Activated naive CD4-positive, alpha-beta T cell (primary cell): ENCODE measurements around the gene ADARB1.

Source experiments
- DNase-seq, 4 experiments: peaks; one replicate each; lab custom pipeline; 2025; lab: John Stamatoyannopoulos, UW

The ADARB1 gene

DNA sequence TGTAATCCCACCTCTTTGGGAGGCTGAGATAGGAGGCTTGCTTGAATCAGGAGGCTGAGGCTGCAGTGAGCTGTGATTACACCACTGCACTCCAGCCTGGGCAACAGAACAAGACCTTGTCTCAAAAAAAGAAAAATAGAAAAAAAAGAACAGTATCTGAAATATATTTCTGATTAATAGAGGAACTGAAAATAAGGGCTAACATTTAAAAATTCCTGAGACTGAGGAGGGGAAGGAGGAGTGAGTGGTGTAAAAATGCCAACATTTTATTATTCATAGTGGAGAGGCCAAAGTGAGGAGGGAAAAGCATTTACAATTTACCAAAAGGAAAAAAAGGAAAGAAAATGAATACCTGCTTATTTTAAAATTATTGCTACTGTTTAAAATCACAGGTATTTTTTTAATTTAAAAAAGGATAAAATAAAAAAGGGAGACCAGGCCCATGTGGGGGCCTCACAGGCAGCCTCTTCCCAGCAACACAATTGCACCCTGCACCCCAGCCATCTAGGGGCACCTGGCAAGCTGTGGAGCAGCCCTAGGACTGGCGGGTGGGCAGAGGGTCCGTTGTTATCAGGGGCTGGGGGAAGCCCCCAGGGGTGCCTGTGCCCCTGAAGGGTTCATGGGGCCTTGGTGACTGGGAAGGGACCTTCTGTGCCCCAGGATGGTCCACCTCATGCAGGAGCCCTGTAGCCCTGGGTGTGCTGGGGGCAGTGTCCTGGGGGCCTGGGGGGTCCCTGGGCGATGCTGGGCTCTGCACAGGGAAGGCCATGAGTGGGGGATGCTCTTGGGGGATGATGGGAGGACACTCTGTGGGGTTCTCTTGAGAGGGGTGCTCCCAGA lies 34.8 kb upstream of the ADARB1 start:
- DNase-seq, result no peak

DNA sequence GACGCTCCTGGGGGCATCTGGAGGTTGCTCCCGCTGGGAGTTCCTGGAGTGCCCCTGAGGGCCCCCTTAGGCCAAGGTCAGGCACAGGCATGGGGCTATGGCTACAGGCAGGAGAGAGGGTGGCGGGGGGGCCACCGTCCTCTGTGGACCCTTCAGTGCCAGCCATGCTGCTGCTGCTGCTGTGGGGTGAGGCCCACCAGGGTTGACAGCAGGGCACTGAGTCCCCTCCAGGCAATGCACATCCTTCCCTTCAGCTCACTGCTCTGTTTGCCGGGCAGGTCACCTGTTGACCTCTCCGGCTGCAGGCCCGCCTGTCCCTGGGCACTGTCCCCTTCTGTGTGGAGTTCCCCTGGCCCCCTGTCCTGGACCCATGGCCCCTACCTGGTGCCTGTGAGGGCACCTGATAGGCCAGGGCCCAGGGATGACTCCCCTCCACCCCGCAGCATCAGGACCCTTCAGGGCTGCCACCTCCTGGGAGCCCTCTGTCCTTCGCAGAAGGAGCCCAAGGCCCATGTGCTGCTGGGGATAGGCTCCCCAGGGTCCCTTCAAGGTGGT lies 34.1 kb upstream of the ADARB1 start:
- no peak for DNase-seq

- no peak for DNase-seq
These were observed 33.6 kb upstream of the ADARB1 start for GRCh38 chr21:45040739-45041138.

DNA sequence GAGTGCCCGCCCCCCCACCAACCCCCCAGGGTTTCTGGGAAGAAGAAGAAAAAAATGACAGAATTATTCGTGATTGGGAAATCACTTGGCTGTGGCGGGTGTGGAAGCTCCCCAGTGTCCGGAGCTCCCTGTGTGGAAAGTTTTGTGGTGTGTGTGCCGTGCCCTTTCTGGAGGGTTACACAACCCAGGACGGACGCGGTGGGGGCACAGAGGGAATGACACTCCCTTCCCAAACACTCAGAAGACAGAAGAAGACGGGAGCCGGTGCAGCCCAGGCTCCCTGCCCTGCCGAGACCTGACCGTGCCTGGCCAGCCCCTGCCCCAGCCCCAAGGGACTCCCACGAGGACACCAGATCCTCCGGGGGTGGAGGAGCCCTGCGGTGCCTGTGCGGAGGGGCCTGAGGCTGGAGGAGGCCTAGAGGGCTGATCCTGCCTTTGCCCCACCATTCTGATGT lies 33.0 kb upstream of the ADARB1 start:
- DNase-seq, result no peak

GRCh38 chr21:45041984-45042663 lies 32.3 kb upstream of the ADARB1 start:
- DNase-seq, result no peak

GRCh38 chr21:45042664-45043161 lies 31.7 kb upstream of the ADARB1 start:
- DNase-seq, result no peak

DNA sequence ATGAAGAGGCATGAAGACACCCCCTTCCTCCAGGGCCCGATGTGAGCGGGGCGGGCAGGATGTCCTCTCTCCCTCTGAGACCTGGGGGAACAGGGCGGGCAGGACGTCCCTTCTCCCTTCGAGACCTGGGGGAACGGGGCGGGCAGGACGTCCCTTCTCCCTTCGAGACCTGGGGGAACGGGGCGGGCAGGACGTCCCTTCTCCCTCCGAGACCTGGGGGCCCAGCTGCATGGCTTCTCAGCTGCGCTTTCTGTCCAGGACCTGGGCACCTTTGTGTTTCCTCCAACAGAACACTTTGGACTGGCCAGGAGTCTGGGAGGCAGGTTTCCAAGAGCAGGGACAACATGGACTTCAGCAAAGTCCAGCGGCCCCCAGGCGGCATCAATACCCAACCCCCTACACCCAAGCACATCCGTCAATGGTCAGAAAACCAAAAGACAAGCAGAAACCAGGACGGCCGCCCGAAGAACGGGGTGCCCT lies 30.8 kb upstream of the ADARB1 start:
- DNase-seq, result no peak

GRCh38 chr21:45045481-45045880 lies 28.9 kb upstream of the ADARB1 start:
- DNase-seq, result no peak

DNA sequence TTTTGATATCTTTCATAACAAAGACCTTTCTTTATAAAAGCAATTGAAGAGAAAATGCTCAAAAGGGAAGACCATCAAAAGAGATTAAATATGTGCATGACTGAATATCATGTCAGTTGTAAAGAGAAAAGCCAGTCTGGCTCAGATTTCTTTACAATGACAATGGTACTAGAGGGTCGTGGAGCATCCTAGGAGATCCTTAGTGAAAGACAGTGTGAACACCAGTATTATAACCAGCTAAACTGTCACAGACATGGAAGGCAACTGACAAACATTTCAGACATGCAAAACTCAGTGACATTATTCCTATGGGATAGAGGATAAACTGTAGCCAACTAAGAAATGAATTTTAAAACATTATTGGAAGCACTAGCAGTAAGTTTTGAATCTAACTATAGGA lies 27.1 kb upstream of the ADARB1 start:
- DNase-seq, result no peak

- no peak for DNase-seq
These were observed 26.2 kb upstream of the ADARB1 start for GRCh38 chr21:45048026-45048698.

- no peak for DNase-seq
These were observed 25.4 kb upstream of the ADARB1 start for GRCh38 chr21:45048968-45049367.

DNA sequence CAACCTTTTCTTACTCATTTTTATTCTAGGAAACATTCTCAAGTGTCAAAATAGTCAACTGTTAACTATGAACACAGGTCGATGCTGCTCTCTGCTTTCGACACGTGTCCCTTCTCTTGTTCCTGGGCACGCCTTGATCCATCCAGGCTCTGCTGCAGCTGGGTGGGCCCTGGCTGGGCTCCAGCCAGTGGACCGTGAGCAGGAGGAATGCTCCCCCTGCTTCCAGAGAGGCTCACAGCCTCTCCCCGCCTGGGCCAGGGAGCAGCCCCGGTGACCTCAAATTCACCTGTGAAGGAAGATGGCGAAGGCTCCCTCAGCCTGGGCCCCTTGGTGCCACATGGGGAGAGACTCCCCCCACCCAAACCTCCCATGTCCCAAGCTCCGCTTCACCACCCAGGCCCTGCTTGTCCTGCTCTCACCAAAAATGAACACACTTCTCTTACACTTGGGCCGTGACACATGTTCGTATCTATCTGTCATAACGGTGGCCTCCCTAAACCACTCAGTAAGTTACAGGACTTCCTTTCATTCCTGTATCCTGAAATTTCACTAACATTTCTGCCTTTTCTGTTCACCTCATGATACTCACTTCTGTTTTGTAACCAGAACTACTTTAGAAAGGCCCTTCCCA lies 24.6 kb upstream of the ADARB1 start:
- no peak for DNase-seq

DNA sequence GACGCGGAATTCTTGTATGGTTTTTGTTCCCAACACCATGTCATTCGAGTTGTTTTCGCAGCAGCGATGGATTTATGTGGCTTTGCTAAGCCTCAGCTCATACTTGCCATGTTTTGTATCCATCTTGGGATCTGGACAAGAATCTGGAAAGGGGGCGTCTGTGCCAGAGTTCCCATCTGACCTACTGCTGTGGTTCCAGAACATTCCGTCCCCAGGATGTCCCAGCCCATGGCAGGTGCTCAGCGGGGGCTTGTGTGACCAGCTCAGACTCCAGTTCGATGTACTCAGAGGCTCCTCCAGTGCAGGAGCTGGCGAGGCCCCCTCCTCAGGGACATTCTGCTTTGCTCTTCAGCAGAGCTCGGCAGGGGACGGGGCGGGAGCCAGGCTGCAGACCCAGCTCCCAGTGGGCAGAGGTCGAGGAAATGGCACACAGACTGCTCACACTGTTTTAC lies 24.0 kb upstream of the ADARB1 start:
- no peak for DNase-seq

DNA sequence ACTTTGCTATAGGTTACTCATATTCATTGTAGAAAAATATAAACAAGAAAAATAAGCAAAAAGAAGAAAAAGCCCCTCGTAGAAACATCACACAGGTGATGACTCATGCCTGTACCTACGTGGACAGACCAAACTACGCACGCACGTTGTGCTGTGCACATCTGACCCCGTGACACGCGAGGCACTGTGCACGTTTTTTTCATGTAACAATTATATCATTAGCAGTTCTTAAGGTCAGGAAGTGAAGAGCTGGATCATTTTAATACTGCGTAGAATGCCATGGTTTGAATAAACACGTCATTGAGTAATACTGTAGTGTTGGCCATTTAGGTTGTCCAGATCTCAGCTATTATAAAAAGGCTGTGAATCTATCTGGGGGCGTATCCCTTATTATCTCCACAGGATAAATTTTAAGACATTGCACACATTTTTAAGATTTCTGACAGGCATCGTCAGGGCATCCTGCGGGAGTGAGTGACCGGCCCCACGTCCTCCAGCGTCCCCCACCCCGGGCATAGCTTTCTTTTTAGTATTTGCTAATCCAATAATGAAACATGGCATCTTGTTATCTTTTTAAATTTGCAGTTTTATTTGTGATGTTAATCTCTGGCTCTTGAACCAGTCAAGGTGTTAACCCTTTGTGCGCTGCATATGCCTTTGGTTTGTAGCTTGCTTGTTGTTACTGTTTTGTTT lies 23.4 kb upstream of the ADARB1 start:
- DNase-seq, result no peak

DNA sequence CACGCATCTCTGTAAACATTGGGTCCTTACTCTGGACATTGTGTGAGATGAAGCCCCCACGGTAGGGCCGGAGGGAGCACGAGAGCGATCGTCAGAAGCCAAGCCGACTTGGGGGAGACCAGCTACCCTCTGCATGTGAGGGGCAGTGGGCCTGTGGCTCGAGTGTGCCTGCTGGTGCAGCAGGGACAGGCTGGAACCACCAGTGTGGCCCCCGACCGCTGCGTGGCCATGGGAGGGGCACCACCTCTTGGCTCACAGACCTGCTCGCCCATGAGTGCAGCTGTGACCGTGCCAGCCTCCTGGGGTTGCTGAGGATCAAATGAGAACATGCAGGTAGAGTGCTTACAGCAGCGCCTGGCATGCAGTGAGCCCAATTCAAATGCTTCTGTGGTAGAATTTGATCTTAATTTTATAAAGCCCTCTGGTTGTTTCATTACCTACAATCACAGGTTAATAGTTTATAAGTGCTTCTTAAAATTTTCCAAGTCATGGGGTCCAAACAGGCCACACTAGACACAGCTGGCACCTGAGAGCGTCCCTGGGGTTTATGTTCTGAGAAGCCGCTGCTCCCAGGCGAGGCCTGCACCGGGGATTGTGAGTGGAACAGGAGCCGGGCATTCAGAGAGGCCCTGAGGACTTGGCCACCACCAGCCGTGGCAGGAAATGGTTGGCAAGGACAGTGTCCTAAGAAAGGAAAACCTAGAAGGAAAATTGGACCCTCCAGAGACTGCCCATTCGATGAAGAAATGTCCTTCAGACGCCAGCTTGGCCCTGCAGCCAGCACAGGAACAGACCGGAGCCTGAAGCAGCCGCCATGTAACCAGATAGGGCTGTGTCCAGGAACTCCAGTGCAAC lies 22.6 kb upstream of the ADARB1 start:
- DNase-seq, result no peak

DNA sequence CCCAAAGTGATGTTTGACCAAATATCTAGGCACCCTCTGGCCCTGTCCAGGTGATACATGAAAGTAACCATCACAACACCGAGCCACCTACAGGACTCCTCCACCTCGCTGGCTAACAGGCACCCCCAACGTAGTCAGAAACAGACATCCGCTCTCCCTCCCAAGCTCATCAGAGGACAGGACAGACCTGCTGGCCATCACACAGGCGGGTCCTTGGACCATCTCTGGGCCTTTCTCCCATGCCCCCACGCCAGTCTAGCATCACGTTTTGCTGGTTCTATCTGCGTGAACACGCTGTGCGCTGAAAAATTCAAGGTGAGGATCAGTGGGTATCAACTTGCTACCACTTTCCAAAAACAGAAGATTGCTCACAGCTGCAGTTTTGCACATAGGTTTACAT lies 21.4 kb upstream of the ADARB1 start:
- DNase-seq, result no peak

DNA sequence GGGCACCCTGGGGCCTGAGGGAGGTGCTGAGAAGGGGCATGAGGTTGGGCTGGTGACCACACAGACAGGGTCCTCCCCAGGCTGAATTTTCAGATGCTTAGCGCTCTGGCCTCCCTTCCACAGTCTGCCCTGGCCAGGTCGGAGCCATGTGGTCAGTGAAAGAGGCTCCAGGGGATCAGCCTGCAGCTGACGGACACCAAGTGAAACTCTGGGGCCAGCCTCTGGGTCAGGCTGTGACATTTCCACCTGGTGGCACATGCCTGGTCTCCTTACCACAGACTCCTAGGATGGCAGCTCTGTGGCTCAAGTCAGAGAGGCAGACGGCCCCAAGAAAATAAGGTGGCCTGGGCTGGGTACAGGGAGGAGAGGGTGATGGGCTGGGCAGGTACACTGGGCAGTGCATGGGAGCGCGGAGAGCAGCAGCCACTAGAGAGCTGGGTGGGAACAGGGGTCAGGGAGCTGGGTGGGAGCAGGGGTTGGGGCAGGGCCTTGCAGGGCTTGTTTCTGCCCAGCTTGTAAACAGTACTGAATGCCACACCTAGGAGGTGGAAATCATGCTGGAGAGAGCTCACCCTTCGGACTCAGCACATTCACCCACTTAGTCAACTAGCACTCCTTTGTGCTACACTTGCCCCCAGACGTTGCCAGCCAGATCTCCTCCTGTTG lies 20.7 kb upstream of the ADARB1 start:
- no peak for DNase-seq

- no peak for DNase-seq
These were observed 20.0 kb upstream of the ADARB1 start for GRCh38 chr21:45054227-45054926.
